Stimulated activated CD4-positive, alpha-beta T cell treated with anti-CD3 and anti-CD28 coated beads, Interleukin-4, amount 100 ng/mL, for 1 hour (primary cell): ENCODE data around the gene SHISA9.

Experiments
- DNase-seq: peaks from one replicate; pipeline ENCODE4 v3.0.0-alpha.2; 2020

The SHISA9 gene

DNA sequence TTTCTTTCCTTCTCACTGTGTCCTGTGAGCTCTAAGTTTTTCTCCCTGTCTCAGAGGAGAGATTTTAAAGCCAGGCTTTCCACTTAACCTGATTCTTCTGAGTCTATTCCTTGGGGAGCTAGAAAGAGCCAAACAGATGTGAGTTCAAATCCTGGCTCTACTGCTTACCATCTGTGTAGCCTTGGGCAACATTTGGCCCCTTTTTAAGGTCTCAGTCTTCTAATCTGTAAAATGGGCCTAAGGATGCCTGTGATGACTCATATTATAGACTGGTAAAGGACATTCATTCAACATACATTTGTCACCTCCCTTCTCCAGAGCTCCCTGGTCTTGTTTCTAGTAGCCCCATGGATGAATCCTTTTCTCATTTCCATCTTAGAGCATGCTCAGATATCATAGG lies 304.0 kb downstream of the SHISA9 start:
- DNase-seq = no peak

DNA sequence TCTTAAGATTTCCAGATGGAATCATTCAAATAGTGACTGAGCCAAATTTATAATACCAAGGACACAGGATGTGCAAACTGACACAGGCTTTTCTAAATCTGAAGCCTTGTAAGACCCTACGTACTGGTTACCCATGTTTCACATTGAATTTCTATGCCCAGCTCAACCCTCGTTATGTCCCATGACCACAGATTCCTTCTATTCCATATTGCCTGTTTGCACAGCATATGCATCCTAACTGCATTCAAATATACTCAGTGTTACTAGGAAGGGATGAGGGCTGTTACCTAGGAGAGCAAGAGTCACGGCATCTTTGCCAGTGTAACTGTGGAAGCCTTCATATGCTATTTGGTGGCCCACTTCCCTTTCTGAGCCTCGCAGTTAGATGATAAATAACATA lies 305.2 kb downstream of the SHISA9 start:
- no peak for DNase-seq

DNA sequence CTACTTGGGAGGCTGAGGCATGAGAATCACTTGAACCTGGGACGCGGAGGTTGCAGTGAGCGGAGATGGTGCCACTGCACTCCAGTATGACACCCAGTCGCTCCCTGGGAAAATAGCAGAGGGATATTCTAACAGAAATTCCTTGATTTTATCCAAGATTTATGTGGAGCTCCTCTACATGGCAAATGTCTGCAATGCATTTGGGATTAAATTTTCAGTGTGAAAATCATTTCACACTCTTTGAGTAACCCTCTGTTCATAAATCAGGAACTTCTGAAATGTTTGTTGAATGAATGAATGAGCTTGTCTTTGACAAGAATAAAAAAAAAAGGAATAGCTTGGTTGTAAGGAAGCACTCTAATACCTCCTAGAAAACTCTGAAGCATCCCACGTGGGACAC lies 305.8 kb downstream of the SHISA9 start:
- no peak for DNase-seq

DNA sequence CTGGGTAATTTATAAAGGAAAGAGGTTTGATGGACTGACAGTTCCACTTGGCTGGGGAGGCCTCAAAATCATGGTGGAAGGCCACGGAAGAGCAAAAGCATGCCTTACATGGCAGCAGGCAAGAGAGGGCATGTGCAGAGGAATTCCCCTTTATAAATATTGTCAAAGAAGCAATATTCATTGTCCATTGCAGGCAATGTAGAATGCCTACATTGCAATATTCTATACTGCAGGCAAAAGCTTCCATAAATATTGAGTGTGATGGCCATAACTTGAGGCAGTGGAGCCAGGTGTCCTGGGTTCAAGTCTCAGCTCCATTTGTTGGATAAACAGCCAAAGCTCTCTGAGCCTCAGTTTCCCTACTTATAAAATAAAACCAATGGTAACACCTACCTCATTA lies 322.3 kb downstream of the SHISA9 start:
- no peak for DNase-seq

DNA sequence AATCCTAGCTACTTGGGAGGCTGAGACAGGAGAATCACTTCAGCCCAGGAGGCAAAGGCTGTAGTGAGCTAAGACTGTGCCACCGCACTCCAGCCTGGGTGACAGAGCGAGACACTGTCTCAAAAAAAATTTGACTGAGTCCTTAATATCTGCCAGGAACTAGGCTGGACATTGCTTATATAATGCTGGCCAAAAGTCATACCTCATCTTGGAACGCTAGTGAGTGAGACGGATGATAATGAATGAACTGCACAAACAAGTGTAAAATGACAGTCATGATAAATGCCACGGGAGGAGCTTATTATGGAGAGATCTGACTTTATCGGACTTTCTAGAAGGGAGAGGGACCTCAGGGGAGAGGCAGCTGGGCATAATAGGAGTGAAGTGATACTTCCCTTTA lies 327.6 kb downstream of the SHISA9 start:
- DNase-seq = no peak

DNA sequence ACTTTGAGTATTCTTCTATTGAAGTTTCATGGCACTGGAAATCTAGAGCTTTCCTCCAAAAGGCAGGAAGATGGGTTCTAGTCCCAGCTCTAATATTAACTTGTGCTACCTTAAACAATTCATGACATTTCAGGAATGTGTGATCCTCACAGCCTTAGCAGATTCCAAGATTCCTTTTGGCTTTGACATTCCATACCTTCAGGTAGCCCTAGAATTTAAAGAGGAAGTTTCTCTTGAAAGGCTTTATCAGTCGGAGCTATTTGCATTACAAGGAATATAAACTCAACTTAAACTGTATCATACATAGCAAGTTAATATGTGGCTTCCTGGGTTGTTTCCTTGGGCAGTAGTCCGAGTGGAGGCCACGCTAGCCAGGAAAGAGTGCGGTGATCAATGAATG lies 330.0 kb downstream of the SHISA9 start:
- no peak for DNase-seq

DNA sequence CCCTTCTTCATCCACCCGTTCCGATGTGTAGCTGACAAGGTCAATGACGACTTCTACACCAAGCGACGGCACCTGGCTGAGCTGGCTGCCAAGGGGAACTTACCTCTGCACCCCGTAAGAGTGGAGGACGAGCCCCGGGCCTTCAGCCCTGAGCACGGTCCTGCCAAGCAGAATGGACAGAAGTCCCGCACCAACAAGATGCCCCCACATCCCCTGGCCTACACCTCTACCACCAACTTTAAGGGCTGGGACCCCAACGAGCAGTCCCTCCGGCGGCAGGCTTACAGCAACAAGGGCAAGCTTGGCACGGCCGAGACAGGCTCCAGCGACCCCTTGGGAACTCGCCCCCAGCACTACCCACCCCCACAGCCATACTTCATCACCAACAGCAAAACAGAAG lies 333.6 kb downstream of the SHISA9 start:
- DNase-seq = no peak

DNA sequence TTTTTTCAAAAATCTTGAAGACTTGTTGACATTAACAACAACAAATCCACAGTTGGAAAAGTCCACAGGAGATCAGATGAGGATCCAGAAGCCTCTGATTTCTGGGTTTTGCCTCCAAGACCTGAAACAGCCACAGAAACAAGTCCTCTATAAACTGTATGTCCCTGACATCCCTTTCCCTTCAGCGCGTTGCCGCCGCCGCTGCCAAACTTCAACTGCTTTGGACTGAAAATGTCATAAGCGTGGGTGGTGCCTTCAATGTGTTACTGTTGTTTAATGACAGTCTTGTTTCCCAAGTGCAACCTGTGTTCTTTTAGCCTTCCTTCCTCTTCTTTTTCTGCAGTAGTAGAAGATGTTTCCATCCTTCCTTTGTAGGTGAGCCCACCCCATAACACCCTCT lies 334.9 kb downstream of the SHISA9 start:
- DNase-seq = no peak

DNA sequence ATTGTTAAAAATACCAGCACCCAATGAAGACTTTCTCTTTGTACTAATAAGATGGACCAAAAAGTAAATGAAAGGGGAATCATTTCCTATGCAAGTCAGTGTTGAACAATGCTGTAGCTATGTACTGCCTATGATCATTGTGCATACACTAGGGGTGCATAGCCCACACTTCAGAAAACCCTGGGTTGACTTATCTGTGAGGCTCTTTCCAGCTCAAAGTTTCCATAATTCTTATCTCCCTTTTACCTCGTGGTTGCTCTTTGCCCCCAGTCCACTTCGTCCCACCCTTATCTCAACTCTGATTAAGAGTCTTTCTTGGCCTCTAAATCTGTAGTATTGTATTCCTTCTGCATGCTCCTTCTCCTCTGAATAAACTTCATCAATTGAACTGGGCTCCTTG lies 336.8 kb downstream of the SHISA9 start:
- no peak for DNase-seq

DNA sequence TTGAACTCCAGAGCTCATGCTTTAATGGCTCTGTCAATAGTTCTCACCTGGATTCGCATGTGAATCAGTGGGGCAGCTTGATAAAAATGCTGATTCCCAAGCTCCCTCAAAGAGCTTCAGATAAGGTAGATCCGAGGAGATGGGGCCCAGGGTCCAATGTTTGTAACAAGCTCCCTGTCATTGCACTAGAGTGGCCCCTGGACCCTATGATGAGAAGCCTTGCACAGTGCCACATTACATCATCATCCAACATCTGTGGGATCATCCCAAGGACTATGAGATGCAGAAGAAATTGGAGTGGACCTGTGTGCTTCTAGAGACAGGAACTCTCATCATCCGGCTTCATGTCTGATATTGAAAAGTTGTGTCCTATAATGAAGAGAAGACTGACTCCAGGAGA lies 340.8 kb downstream of the SHISA9 start:
- DNase-seq = no peak

DNA sequence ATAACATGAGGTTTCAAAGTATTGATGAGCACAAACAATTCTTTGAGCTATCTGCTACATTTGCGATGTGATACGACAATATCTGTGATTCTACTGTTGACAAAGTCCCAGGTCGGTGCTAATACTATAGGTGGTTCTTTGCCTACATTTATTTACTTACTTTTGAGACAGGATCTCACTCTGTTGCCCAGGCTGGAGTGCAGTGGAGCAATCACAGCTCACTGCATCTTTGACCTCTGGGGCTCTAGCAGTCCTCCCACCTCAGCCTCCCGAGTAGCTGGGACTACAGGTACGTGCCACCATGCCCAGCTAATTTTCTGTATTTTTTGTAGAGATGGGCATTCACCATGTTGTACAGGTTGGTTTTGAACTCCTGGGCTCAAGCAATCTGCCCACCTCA lies 343.4 kb downstream of the SHISA9 start:
- DNase-seq = no peak

DNA sequence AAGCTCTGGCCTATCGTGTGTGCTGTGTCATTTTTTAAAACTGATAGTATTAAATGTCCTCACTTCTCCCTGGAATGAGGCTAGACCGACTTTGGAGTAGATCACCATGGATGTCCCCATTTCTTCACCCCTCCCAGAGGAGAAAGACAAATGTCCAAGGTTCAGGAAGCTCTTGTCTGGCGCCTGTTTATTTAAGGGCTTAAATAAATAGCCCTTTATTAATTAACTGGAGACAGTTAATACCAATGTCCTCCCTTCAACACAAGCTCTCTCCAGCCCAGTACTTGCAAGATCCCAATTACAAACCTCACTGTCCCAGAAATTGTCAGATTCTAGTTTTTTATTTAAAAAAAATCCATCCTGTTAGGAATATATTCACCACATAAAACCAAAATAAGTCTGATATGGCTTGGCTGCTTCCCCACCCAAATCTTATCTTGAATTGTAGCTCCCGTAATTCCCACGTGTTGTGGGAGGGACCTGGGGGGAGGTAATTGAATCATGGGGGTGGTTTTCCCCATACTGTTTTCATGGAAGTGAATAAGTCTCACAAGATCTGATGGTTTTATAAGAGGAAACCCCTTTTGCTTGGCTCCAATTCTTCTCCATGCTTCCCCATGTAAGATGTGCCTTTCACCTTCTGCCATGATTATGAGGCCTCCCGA lies 344.4 kb downstream of the SHISA9 start:
- DNase-seq = no peak

DNA sequence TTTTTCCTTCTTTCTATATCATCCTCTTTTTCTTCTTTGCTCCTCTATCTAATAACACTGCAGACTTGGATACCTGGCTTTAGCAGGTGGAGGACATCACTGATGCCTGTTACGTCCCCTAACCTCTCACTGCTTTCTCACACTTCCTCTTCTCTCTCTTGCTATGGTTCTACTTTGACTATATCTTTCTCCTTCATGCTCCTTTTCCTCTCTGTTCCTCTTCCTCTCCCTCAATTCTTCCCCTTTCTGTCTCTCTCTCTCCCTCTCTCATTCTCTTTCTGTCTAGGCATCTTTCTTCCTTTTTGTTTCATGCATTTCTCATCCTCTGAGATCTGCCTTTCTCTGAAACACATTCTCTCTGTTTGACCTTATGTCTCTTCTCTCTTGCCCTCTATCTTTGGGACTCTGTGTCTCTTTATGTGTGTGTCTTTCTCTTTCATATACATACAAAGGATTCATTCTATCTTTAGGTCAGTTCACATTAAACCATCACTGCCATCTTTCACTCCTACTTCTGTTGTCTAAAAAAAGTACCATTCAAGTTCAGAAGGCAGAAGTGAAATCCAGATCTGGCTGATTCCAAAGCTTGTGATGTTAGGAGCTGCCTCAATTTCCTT lies 353.7 kb downstream of the SHISA9 start:
- DNase-seq = no peak

DNA sequence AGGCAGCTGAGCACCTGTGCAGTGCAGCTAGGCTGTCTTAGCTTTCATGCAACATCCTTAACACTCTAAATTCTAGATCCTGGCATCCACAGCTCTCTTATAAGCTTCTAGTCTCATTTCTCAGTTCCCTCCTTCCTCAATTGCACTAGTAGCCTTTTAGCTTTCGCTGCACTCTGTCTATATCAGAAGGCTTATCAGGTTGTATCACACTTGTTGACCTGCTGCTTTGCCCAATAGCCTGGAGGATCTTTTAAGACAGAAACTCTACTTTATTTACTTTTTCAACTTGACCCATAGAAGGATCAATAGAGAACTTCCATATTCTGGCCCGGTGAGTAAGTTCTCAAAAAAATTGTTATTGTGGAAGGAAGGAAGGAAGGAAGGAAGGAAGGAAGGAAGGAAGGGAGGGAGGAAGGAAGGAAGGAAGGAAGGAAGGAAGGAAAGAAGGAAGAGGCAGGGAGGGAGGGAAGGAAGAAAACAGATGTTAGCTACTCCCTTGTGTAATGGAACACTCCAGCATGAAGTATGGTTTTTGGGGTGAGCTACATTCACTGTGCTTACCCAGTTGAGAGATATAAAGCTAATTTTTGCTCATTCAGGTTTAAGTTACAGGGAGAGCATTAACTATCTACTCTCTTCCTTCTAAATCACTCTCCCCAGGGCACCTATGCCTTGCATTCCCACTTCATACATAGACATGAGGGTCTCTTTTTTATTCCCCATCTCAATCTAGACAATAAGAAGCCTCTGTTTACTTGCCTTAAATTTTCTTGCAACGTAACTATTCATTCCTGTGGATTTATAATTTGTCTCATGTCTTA lies 361.1 kb downstream of the SHISA9 start:
- DNase-seq = no peak

DNA sequence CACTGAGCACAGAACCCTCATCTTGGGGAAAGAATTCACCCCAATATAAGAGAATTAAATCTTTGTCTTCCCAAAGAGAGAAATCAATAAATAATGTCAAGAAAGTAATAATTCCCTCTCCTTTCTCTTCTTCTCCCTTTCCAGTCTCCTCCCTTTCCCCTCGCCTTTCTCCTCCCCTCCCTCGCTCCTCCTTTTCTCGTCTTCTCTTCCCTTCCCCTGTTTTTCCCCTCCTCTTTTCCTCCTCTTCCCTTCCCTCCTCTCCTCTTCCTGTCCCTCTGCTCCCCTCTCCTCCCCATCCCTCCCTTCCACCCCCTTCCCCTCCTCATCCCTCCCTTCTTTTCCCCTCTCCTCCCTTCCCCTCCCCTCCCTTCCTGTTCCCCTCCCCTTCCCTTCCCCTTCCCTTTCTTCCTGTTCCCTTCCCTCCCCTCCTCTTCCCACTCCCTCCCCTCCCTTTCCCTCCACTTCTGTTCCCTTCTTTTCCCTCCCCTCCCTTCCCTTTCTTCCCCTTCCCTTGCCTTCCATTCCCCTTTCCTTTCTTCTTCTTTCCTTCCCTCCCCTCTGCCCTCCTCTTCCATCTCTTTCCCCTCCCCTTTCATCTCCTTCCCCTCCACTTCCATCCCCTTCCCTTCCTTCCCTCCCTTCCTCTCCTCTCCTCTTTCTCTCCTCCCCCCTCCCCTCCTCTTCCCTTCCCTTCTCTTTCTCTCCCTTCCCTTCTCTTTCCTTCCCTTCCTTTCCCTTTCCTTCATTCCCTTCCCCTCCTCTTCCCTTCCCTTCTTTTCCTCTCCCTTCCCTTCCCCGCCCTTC lies 363.6 kb downstream of the SHISA9 start:
- no peak for DNase-seq

DNA sequence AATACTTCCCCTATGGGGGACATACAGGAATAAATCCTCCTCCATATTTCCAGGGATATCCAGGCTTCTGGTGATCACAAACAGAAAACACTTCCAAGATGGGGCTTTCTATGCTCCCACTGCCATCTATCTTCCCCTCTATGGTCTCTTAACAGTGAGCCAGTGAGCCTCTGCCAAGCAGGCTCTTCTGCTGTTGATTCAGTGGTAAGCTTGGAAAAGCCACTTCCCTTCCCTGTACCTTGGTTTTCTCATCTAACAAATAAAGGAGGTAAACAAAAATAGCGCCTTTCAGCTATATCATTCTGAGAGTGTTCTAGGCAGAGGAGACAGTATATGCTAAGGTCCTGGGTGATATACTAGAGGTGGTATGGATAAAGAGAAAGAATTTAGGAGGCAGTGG lies 368.0 kb downstream of the SHISA9 start:
- no peak for DNase-seq

DNA sequence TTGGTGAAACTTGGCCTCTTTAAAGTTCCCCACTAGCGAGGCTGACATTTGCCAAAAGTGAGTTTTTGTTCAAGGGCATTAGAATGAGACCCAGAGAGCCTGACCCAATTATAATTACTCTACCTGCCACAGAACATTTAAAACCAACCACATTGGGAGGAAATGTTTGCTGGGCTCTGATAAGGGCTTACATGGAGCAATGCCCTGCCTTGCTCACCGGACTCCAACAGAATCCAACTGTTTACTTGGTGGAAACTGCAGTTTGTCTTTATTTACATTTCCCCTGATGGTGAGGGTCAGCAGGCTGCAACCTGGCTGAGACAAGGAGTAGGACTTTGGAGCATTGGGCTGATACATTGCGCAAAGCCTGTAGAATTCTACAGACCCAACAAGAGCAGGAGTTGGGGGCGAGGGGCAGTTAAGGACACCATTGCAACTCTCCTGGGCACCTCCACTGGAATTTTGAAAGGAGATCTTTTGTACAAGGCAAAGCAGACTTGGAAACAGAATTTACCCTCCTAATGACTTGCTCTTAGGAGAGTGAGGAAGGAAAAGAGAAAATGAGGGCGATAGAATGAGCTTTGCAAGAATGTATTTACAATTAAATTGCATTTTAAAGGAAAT lies 368.6 kb downstream of the SHISA9 start:
- DNase-seq = no peak

DNA sequence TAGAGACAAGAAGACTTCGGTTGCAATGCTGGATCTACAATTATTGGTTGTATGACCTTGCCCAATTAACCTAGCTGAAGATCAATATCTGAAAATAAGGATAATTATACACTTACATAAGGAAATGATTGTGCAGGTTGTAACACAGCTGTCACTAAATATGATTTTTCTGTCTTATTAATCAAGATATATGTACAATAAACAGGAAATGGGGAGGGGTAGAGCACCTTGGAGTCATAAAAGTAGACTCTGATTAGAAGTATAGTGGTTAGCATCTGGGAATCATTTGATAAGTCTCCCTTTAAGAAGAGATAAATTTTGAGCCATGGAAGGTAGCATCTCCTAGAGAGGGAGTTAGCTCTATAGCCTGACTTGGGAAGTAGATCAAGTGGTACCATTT lies 369.2 kb downstream of the SHISA9 start:
- no peak for DNase-seq

DNA sequence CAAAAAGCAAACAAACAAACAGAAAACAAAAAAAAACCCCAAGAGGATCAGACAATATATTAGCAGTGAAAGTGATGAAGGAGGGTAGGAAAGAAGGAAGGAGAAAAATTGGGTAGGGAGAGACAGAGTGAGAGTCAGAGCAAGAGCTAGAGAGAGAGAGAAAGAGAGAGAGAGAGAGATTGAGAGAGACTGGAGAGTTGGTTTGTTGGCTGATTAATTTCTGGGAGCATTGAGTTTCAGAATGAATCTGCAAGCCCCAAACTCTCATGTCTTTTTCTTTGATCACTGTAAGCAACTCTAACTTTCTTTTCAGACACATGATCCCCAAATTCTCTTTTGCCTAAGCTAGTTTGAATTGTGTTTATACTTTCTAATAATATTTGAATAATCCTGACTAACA lies 388.1 kb downstream of the SHISA9 start:
- DNase-seq = no peak
